GM13976 (cell line): ENCODE data around the gene KCNA1.

Experiments
- DNase-seq: peaks from one replicate; pipeline ENCODE4 v3.0.0; 2012; ENCODE audit warnings: low spot score
- CTCF ChIP-seq: IDR thresholded peaks from 2 replicates; pipeline ENCODE4 v1.5.1; 2012; ENCODE audit warnings: borderline replicate concordance, mild to moderate bottlenecking; ENCODE audit not compliant: insufficient read depth; ENCODE audit errors: extremely low read depth, missing control alignments, control extremely low read depth
- in situ Hi-C: fragments of 300-500 bp; cut with MboI; formaldehyde crosslinking; loops from one replicate; pipeline ENCODE4 v1.12.0; 2022; ENCODE audit warnings: low sequenced_read_pairs, mixed read lengths, inconsistent platforms; ENCODE audit not compliant: unreplicated experiment

KCNA1 gene

GRCh38 chr12:4962539-4963486, 53.1 kb downstream of the KCNA1 start:
- no peak for DNase-seq

More at GRCh38 chr12:4962539-4963486, 53.1 kb downstream of the KCNA1 start:
- TF ChIP-seq CTCF: no peak
- in situ Hi-C loops: no loop called here
